Renal pelvis (tissue), 4 donors: ENCODE results near the gene MPC1. TPM values are rescaled to one million over a fixed set of nuclear protein-coding genes. Genes with fewer than 3 reads are reported as not detected.
"Not testable (repeated sequence)": the region's sequence is repeated elsewhere in the genome, so short reads cannot be mapped to it uniquely, and the experiment has no call there.

ENCODE experiments used
- DNase-seq: peaks from one replicate; pipeline ENCODE4 v3.0.0-alpha.2; 2013
- polyA plus RNA-seq, 3 donors: library from polyadenylated mRNA; unstranded; fragments of 120-200 nt; gene quantifications; one replicate each; pipeline ENCODE4 v1.2.1, GENCODE V29; 2013; ENCODE audit not compliant: insufficient read length in 3 of 3

The MPC1 gene
- polyA plus RNA-seq, 3 donors, result 74.5 to 85.6 (median 78.1) TPM

DNA sequence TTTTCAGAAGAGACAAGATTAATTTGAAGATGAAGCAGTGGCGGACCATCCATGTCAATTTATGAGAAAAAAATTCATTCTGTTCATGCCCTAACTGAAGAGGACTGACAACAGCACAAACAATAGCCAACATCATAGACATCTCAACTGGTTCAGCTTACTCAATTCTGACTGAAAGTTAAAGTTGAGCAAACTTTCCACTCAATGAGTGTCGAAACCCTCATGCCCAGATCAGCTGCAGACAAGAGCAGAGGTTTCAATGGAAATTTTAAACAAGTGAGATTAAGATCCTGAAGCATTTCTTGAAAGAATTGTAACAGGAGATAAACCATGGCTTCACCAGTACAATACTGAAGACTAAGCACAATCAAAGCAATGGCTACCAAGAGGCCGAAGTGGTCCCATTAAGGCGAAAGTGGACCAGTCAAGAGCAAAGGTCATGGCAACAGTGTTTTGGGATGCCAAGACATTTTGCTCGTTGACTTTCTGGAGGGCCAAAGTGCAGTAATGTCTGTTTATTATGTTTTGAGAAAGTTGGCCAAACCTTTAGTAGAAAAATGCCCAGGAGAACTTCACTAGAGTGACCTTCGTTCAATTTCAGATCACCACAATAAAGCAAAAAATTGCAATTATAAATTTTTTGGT, 34.3 kb downstream of the MPC1 start:
- DNase-seq, result no peak

GRCh38 chr6:166346965-166347364, 35.8 kb downstream of the MPC1 start:
- DNase-seq, result no peak

- no peak for DNase-seq
Measured at GRCh38 chr6:166346449-166346848, 36.3 kb downstream of the MPC1 start.

GRCh38 chr6:166345672-166346071, 37.1 kb downstream of the MPC1 start:
- not testable (repeated sequence) for DNase-seq

- DNase-seq, result not testable (repeated sequence)
Measured at GRCh38 chr6:166344921-166345320, 37.8 kb downstream of the MPC1 start.

- DNase-seq, result no peak
Measured at GRCh38 chr6:166344240-166344639, 38.5 kb downstream of the MPC1 start.

- DNase-seq, result no peak
Measured at GRCh38 chr6:166343150-166343487, 39.6 kb downstream of the MPC1 start.

GRCh38 chr6:166342349-166343149, 40.2 kb downstream of the MPC1 start, which contains the start of gene SFT2D1:
TSS of gene SFT2D1 (minus strand) at chr6:166342545. CDS start at chr6:166342481, 64 bp downstream.
- peak; percentile 86 for DNase-seq

- DNase-seq, result no peak
Measured at GRCh38 chr6:166341977-166342348, 40.8 kb downstream of the MPC1 start.

DNA sequence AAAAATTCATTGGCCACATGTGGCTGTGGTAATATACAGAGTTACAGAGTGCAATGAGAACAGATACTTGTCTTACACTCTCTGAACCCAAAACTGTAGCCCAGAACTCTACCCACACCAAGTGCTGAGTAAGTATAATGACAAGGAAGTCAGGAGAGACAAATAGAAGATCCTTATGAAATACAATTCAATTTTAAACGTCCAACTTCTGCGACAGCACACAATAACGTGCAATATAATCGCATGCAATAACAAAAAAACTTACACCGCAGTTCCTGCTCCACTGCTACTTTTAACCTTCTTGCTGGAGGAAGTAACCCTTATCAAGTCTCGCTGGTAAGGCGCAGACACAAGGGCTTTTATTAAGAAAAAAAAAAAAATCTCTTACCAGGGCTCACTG, 41.3 kb downstream of the MPC1 start:
- no peak for DNase-seq

- DNase-seq, result no peak
Measured at GRCh38 chr6:166338854-166339253, 43.9 kb downstream of the MPC1 start.

DNA sequence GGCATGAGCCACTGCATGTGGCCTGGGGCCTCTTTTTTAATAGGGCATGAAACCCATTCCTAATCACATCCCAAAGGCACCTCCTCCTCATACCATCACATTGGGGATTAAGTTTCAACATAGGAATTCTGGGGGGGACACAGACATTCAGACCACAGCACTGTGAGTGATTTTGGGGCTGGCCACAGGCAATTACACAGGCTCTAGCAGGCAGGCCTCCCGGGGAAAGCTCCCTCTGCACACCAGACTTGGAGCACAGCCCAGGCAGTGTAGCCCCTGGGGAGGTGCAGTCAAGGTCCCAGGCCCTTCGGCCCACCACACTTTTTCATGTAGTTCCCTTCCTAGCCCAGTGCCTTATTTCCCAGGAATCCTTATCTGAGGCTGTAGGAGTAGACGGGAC, 45.9 kb downstream of the MPC1 start:
- no peak for DNase-seq

GRCh38 chr6:166335378-166336302, 47.1 kb downstream of the MPC1 start:
- no peak for DNase-seq

- DNase-seq, result no peak
Measured at GRCh38 chr6:166334878-166335277, 47.9 kb downstream of the MPC1 start.

GRCh38 chr6:166333172-166333995, 49.4 kb downstream of the MPC1 start:
- no peak for DNase-seq

DNA sequence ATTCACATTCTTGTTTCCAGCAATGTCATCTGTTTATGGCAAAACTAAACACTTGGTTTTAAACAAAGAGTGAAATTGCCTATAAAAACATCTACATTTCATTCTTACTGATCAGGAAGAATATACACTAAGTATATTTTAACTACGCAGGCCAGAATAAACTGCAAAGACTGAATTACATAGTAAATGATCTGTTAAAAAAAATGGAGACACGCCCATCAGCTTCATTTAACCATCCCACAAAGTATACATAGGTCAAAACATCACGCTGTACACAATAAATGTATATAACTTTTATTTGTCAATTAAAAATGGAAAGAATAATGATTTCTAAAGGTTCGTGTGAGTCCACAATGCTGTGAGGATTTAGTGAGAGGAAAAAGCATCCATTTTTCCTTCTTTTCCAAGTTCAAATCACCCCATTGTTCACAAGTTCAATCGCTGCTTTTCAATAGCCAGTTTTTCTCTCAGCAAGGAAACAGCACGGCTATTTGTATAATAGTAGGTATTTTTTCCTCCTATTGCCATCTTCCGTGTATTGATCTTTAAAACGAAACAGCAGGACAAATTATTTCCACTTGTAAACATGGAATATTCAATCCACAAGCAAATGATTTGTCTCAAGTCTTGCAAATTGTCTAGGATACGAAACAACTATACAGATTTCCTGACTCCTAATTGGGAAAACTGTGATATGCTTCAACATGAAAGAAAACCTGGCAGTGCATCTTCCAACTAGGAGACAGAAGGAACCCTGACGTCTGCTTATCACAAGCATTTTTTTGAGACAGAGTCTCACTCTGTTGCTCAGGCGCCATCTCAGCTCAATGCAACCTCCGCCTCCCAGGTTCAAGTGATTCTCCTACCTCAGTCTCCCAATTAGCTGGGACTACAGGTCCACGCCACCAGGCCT, 51.0 kb downstream of the MPC1 start:
- DNase-seq, result no peak

- no peak for DNase-seq
Measured at GRCh38 chr6:166330612-166331011, 52.1 kb downstream of the MPC1 start.

GRCh38 chr6:166325383-166326042, 57.2 kb downstream of the MPC1 start:
- no peak for DNase-seq

- no peak for DNase-seq
Measured at GRCh38 chr6:166323395-166323794, 59.3 kb downstream of the MPC1 start.
